Posterior vena cava (tissue), 2 donors: ENCODE measurements around the gene HSPA4. TPM values are rescaled to one million over a fixed set of nuclear protein-coding genes. Genes with fewer than 3 reads are reported as not detected.
"Not testable (repeated sequence)": the region's sequence is repeated elsewhere in the genome, so short reads cannot be mapped to it uniquely, and the experiment has no call there.

ENCODE experiments used
- DNase-seq: peaks from one replicate; pipeline ENCODE4 v3.0.0-alpha.2; 2020; ENCODE audit warnings: low spot score
- intact Hi-C, 2 donors: fragments of 100-400 bp; cut with DNase I; formaldehyde crosslinking; loops; one replicate each; pipeline versions ENCODE4 v1.14.1 to v1.14.2; 2022 to 2023
- long read RNA-seq, 2 donors: library from polyadenylated mRNA; unstranded; transcript quantifications; one replicate each; pipeline ENCODE4 v2.0.0, GENCODE V29; 2020 to 2021
- total RNA-seq, 2 donors: library from RNA; stranded (reverse); fragmentation: NEBNext Ultra II Directional; extraction: Animal tissue kit (Norgen Biotek cat#: 25700); gene quantifications; one replicate each; pipeline ENCODE4 v1.2.1, GENCODE V29; 2021
- donor health status: DM: yes; HTN: yes; CAD: no.
- donor health status: DM: yes; HTN: yes; CAD: no.

The HSPA4 gene
- 10 to 100 TPM; 70.4 to 89.8 TPM for total RNA-seq
- long read RNA-seq, donor 1, full-length matches to known transcripts, result 19 of 23 reads
- long read RNA-seq, donor 1, partial matches to known transcripts, result 2 of 23 reads
- long read RNA-seq, donor 1, other reads (novel, unspliced or antisense), result 2 of 23 reads
- long read RNA-seq, donor 2, full-length matches to known transcripts, result 50 of 78 reads
- long read RNA-seq, donor 2, partial matches to known transcripts, result 18 of 78 reads
- long read RNA-seq, donor 2, other reads (novel, unspliced or antisense), result 10 of 78 reads

GRCh38 chr5:133051542-133052316 is at the start of gene HSPA4:
TSS of gene HSPA4 (plus strand) at chr5:133052013. CDS start at chr5:133052251, 238 bp downstream.
- intact Hi-C loops, result no loop called here
- peak; percentile 99 for DNase-seq

DNA sequence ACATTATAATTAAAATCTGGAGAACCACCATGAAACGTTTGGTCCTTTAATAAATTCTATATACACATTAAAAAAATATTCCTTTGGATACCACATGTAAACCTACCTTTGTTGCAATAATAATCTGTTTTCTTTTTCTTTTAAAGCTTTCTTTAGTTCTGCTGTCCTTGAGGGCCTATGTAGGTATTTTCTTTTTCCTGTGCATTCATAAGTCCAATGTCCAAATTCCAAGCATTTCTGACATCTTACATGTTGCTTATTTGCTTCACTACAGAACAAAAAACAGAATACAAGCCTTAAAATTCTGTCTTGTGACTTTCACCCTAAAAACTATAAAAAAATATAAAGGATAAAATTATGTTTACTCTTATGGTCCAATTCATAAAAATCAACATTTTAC is 45.2 kb upstream of the HSPA4 start:
- no peak for DNase-seq
- intact Hi-C loops, result no loop called here

DNA sequence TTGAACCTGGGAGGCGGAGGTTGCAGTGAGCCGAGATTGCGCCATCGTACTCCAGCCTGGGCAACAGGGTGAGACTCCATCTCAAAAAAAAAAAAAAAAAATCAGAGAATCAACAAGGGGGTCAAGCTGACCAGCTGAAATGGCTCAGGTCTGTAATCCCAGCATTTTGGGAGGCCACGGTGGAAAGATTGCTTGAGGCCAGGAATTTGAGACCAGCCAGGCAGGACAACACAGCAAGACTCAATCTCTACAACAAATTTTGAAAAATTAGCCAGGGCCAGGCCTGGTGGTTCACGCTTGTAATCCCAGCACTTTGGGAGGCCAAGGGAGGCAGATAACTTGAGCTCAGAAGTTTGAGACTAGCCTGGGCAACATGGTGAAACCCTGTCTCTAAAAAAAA is 43.4 kb upstream of the HSPA4 start:
- DNase-seq, intact Hi-C loops: not testable (repeated sequence)

GRCh38 chr5:133015466-133015865 is 36.3 kb upstream of the HSPA4 start:
- no peak for DNase-seq
- intact Hi-C loops, result no loop called here

GRCh38 chr5:133017964-133018363 is 33.8 kb upstream of the HSPA4 start:
- intact Hi-C loops, result no loop called here
- no peak for DNase-seq

- intact Hi-C loops, DNase-seq: not testable (repeated sequence)
Measured at GRCh38 chr5:133019471-133019870, 32.3 kb upstream of the HSPA4 start.

DNA sequence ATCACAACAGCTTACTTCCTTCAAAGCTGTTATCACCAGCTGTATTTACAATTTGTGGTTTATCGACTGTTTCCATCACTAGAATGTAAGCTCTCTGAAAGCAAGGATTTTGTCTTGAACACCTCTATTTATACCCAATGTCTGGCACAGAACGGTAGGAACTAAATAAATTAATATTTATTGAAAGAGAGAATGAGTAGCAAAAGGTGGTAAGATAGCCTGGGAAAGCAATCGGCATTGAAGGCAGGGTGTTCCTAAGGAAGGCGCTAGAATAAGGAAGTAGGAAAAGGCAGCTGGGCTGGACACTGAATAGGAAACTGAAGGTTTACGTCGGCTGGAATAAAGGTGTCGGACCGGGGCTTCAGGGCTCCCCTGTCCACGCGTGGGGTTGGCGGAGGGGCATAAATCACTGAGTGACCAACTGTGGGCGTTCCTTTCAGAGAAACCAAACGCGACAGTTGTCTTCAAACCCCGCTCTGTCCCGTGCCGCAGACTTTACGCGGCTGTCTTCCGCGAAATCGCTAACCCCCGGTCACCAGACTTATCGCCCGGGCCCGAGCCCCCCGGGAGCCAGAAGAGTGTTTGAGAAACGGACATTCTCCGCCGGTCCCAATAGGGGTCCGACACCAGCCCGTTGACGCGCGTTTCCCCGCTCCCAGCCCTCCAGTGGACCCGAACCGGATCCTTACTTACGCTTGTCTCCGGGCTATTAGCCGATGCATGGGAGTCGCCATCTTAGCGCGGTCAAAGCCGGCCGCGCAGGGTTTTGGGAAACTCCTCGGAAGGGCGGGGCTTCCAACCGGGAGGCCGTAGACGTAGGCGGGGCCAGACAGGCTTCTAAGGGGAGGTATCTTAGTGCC is 25.8 kb upstream of the HSPA4 start, which contains the start of gene ZCCHC10:
Gene ZCCHC10 (minus strand): TSS at position 746 of the 860 bp plus-strand sequence. CDS start 12 bp downstream, at position 734.
- intact Hi-C loops, result no loop called here
- DNase-seq, result peak; percentile 98

DNA sequence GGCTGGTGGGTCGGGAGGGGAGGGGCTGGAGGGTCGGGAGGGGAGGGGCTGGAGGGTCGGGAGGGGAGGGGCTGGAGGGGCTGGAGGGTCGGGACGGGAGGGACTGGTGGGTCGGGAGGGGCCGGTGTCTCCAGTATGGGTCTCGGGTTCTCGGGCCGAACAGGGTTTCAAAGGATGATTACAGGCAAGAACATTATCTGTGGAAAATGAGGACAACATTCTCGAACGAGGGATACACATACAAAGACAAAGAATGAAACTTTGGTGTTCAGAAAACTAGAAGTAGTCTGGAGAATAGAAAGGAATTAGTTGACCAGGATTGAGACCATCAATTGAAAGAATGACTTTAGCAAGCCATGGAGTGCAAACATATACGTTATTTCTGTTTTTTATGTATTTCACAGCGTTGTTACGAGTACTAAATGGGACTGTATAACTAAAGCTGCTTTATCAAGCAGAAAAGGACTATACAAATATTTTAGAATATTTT is 25.1 kb upstream of the HSPA4 start:
- intact Hi-C loops, result no loop called here
- DNase-seq, result no peak

- DNase-seq, result no peak
- intact Hi-C loops, result no loop called here
Measured at GRCh38 chr5:133029416-133029815, 22.4 kb upstream of the HSPA4 start.

- intact Hi-C loops, result no loop called here
- DNase-seq, result no peak
Measured at GRCh38 chr5:133030343-133031005, 21.3 kb upstream of the HSPA4 start.

- intact Hi-C loops, result no loop called here
- DNase-seq, result no peak
Measured at GRCh38 chr5:133032852-133033742, 18.7 kb upstream of the HSPA4 start.

GRCh38 chr5:133034064-133034463 is 17.7 kb upstream of the HSPA4 start:
- intact Hi-C loops, result no loop called here
- no peak for DNase-seq

- intact Hi-C loops, result no loop called here
- DNase-seq, result no peak
Measured at GRCh38 chr5:133035224-133035623, 16.6 kb upstream of the HSPA4 start.

DNA sequence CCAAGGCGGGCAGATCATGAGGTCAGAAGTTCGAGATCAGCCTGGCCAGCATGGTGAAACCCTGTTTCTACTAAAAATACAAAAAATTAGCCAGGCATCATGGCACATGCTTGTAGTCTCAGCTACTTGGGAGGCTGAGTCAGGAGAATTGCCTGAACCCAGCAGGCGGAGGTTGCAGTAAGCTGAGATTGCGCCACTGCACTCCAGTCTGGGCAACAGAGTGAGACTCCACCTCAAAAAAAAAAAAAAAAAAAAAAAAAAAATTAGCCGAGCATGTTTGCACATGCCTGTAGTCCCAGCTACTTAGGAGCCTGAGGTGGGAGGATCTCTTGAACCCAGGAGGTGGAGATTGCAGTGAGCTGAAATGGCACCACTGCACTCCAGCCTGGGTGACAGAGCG is 15.1 kb upstream of the HSPA4 start:
- DNase-seq, intact Hi-C loops: not testable (repeated sequence)

GRCh38 chr5:133041157-133041784 is 10.5 kb upstream of the HSPA4 start:
- intact Hi-C loops, result no loop called here
- DNase-seq, result no peak

GRCh38 chr5:133041910-133042309 is 9.9 kb upstream of the HSPA4 start:
- intact Hi-C loops, result no loop called here
- no peak for DNase-seq

DNA sequence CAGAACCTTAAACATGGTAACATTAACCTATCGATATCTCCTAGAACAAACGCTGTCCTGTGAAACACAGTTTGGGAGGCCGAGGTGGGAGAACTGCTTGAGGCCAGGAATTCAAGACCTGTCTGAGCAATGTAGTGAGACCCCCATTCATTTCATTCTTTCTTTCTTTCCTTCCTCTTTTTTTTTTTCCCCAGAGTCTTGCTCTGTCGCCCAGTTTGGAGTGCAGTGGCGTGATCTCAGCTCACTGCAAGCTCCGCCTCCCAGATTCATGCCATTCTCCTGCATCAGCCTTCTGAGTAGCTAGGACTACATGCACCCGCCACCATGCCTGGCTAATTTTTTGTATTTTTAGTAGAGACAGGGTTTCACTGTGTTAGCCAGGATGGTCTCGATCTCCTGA is 5.3 kb upstream of the HSPA4 start:
- intact Hi-C loops, DNase-seq: not testable (repeated sequence)

GRCh38 chr5:133047404-133047803 is 4.4 kb upstream of the HSPA4 start:
- intact Hi-C loops, result no loop called here
- no peak for DNase-seq
